Endothelial cell (in vitro differentiated cells): Measurements from ENCODE around the gene POLR2H. TPM values are rescaled to one million over a fixed set of nuclear protein-coding genes. Genes with fewer than 3 reads are reported as not detected.
A peak's percentile ranks its signal among the peaks of the same experiment; 100 is the strongest.

Experiments
- DNase-seq: peaks from one replicate; pipeline ENCODE4 v3.0.0; 2021; ENCODE audit warnings: low spot score
- H3K27ac Mint-ChIP-seq: one replicate; pipeline ENCODE4 v1.8.0; 2021; ENCODE audit warnings: mixed read lengths, inconsistent platforms; ENCODE audit not compliant: unreplicated experiment
- H3K27me3 Mint-ChIP-seq: one replicate; pipeline ENCODE4 v1.8.0; 2021; ENCODE audit warnings: mild to moderate bottlenecking, moderate library complexity, mixed read lengths, inconsistent platforms; ENCODE audit not compliant: unreplicated experiment
- H3K36me3 Mint-ChIP-seq: one replicate; pipeline ENCODE4 v1.8.0; 2021; ENCODE audit warnings: mild to moderate bottlenecking, low read depth, mixed read lengths, inconsistent platforms; ENCODE audit not compliant: unreplicated experiment
- H3K4me1 Mint-ChIP-seq: one replicate; pipeline ENCODE4 v1.8.0; 2021; ENCODE audit warnings: mild to moderate bottlenecking, mixed read lengths, inconsistent platforms; ENCODE audit not compliant: unreplicated experiment
- H3K4me3 Mint-ChIP-seq: one replicate; pipeline ENCODE4 v1.8.0; 2021; ENCODE audit warnings: mild to moderate bottlenecking, mixed read lengths, inconsistent platforms; ENCODE audit not compliant: unreplicated experiment
- H3K9me3 Mint-ChIP-seq: one replicate; pipeline ENCODE4 v1.8.0; 2021; ENCODE audit warnings: mixed read lengths, inconsistent platforms; ENCODE audit not compliant: unreplicated experiment
- total RNA-seq: library from RNA; stranded (reverse); fragmentation: NEBNext Ultra II Directional; extraction: Animal tissue kit (Norgen Biotek cat#: 25700); gene quantifications from one replicate; pipeline ENCODE4 v1.2.1, GENCODE V29; 2021; ENCODE audit not compliant: unreplicated experiment
- TF ChIP-seq, protein P1 (sequence below): fragments of 200-600 bp; sonication (generic); IDR thresholded peaks from one replicate; pipeline ENCODE4 v1.5.0; 2021; ENCODE audit warnings: antibody characterized with exemption; ENCODE audit not compliant: unreplicated experiment

Gene POLR2H
- total RNA-seq, 1 donor from 2014 or later, result 56.1 TPM

DNA sequence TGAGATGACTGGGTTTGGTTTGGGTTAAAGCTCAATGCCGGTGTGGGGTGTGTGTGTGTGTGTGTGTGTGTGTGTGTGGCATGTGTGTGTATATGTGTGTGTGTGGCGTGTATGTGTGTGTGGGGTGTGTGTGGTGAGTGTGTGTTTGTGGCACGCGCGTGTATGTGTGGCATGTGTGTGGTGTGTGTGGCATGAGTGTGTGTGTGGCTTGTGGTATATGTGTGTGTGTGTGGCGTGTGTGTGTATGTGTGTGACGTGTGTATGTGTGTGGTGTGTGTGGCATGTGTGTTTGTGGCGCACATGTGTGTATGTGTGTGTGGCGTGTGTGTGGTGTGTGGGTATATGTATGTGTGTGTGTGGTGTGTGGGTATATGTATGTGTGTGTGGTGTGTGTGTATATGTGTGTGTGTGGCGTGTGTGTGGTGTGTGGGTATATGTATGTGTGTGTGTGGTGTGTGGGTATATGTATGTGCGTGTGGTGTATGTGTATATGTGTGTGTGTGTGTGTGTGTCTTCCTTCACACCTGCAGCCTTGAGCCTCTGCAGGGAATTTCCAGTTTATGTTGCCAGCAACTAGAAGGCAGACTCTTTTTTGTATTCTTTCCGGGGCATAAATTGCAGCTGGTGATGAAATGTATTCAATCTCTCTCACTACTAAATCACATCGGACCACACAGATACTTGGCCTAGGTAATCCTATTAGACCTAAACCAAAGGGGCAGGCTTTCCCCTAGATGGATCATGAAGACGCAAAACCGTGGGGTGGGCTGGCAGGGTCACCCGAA lies 53.1 kb downstream of the POLR2H start:
- Mint-ChIP-seq H3K36me3 (peaks cover 4% of the 10 kb centered on the region), H3K4me1 (peaks cover 2% of the 10 kb centered on the region)

DNA sequence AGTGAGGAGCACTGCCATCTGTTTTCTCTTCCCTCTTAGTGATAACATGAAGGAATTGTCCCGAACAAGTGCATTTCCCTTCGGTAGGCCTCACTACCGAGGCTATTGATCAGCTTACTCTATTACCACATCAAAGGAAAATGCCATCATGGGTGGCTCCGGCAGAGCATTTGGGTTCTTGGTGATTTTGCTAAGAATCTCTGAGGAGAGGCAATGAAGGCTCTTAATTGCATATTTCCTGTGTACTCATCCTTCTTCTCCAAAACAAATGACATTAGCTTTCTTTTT lies 53.6 kb downstream of the POLR2H start:
- DNase-seq, result no peak
- H3K9me3 Mint-ChIP-seq, result no peaks in the 10 kb centered on the region
- TF ChIP-seq, protein P1, sequence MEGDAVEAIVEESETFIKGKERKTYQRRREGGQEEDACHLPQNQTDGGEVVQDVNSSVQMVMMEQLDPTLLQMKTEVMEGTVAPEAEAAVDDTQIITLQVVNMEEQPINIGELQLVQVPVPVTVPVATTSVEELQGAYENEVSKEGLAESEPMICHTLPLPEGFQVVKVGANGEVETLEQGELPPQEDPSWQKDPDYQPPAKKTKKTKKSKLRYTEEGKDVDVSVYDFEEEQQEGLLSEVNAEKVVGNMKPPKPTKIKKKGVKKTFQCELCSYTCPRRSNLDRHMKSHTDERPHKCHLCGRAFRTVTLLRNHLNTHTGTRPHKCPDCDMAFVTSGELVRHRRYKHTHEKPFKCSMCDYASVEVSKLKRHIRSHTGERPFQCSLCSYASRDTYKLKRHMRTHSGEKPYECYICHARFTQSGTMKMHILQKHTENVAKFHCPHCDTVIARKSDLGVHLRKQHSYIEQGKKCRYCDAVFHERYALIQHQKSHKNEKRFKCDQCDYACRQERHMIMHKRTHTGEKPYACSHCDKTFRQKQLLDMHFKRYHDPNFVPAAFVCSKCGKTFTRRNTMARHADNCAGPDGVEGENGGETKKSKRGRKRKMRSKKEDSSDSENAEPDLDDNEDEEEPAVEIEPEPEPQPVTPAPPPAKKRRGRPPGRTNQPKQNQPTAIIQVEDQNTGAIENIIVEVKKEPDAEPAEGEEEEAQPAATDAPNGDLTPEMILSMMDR, result no peak
- H3K4me1 Mint-ChIP-seq, result peaks cover 2% of the 10 kb centered on the region
- peaks cover 4% of the 10 kb centered on the region for H3K36me3 Mint-ChIP-seq
- peaks cover 3% of the 10 kb centered on the region for H3K27me3 Mint-ChIP-seq
- H3K4me3 Mint-ChIP-seq, result no peak overlapping the region
- H3K27ac Mint-ChIP-seq, result no peak overlapping the region

More for the DNA sequence above, 53.1 kb downstream of the POLR2H start:
- TF ChIP-seq, protein P1, result no peak
- H3K9me3 Mint-ChIP-seq, result no peaks in the 10 kb centered on the region
- no peak overlapping the region for H3K27ac Mint-ChIP-seq
- DNase-seq, result no peak
- H3K4me3 Mint-ChIP-seq, result no peak overlapping the region
- H3K27me3 Mint-ChIP-seq, result peaks cover 3% of the 10 kb centered on the region

DNA sequence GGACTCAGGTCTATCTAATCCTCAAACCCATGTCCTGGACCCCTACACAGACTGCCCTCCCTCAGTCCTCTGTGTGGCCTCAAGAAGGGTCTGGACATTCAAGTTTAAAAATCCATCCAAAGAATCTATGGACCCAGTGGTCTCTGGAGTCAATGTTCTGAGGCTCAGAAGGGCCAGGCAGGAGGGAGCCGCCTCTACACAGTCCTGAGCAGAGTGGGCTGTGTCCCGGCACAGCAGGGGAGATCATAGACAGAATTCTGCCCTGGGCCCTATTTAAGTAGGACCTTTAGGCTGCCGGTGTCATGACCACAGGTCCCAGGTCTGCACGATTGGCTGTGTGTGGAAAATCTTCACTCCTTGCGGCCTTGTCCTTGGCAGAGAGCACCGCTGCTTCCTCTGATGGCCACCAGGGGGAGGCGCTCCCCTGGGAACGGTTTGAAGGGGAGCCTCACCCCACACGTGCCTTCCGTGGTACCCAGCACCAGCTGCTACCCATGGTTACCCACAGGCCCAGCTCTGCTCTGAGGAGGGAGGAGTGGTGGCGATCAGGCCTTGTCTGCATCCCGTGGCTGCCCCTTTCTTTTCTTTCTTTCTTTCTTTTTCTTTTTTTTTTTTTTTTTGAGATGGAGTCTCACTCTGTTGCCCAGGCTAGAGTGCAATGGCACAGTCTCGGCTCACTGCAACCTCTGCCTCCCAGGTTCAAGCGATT lies 56.3 kb downstream of the POLR2H start:
- TF ChIP-seq, protein P1, result peak; percentile 82
- Mint-ChIP-seq H3K4me3 (no peak overlapping the region), H3K9me3 (peaks cover 2% of the 10 kb centered on the region), H3K27me3 (peaks cover 4% of the 10 kb centered on the region), H3K27ac (no peak overlapping the region), H3K4me1 (peaks cover 2% of the 10 kb centered on the region), H3K36me3 (peaks cover 4% of the 10 kb centered on the region)
- peak; percentile 75 for DNase-seq

Other genes starting within 250 kb of the POLR2H start
- 37.0 TPM for gene EIF2B5, start 226.4 kb upstream of the POLR2H start, total RNA-seq
- 103 TPM for gene DVL3, start 206.3 kb upstream of the POLR2H start, total RNA-seq
- gene AP2M1, start 186.9 kb upstream of the POLR2H start, total RNA-seq, result 401 TPM
- 68.1 TPM for gene ABCF3, start 175.5 kb upstream of the POLR2H start, total RNA-seq
- 1.1 TPM for gene VWA5B2, start 132.1 kb upstream of the POLR2H start, total RNA-seq
- 38.6 TPM for gene ALG3, start 112.7 kb upstream of the POLR2H start, total RNA-seq
- gene EEF1AKMT4, start 112.0 kb upstream of the POLR2H start, total RNA-seq, result 5.7 TPM
- gene CAMK2N2, start 100.2 kb upstream of the POLR2H start, total RNA-seq, result not detected
- gene ECE2, start 85.7 kb upstream of the POLR2H start, total RNA-seq, result not detected
- 292 TPM for gene PSMD2, start 62.5 kb upstream of the POLR2H start, total RNA-seq
- 390 TPM for gene EIF4G1, start 47.1 kb upstream of the POLR2H start, total RNA-seq
- 15.8 TPM for gene FAM131A, start 24.1 kb upstream of the POLR2H start, total RNA-seq
- gene CLCN2, start 105 bp upstream of the POLR2H start, total RNA-seq, result 6.3 TPM
- gene THPO, start 16.5 kb downstream of the POLR2H start, total RNA-seq, result 0.28 TPM
- gene CHRD, start 18.3 kb downstream of the POLR2H start, total RNA-seq, result 2.4 TPM
- gene EPHB3, start 200.1 kb downstream of the POLR2H start, total RNA-seq, result 4.3 TPM